Esophagus squamous epithelium (tissue), 4 donors: Measurements from ENCODE around the gene ZNF33A.

ENCODE experiments used
- POLR2A ChIP-seq, 4 donors: fragments of 450-650 bp; IDR thresholded peaks; one replicate each; pipeline ENCODE4 v1.6.1; 2017; ENCODE audit warnings: antibody characterized with exemption in 4 of 4, mild to moderate bottlenecking in 4 of 4, moderate library complexity in 3 of 4
- TF ChIP-seq, protein P1 (sequence below), 6 experiments: fragments of 450-650 bp in 4 of 6; fragments of 200-600 bp in 2 of 6; sonication (generic) in 2 of 6; IDR thresholded peaks; one replicate each; pipeline ENCODE4 v1.5.1; 2016 to 2019; ENCODE audit warnings: antibody characterized with exemption in 6 of 6, mild to moderate bottlenecking in 4 of 6, moderate library complexity in 4 of 6

DNA sequence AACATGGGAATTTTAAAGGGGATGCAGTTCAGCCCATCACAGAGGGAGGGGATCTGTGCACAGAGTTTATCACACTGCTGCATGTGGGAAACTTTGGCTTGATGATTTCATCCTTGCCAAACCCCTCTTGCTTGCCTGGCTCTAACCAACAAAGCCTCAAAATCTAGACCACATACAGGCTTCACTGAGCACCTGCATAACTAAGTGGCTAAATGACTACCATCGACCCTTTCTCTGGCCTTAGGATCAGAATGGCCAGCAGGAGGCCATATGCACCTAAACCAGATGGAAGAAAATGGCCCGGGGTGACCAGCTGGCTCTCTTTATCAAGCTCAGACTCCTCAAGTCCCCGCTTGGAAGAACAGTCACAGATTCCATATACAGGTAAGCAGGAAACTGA, 18.4 kb upstream of the ZNF33A start:
- TF ChIP-seq, protein P1, sequence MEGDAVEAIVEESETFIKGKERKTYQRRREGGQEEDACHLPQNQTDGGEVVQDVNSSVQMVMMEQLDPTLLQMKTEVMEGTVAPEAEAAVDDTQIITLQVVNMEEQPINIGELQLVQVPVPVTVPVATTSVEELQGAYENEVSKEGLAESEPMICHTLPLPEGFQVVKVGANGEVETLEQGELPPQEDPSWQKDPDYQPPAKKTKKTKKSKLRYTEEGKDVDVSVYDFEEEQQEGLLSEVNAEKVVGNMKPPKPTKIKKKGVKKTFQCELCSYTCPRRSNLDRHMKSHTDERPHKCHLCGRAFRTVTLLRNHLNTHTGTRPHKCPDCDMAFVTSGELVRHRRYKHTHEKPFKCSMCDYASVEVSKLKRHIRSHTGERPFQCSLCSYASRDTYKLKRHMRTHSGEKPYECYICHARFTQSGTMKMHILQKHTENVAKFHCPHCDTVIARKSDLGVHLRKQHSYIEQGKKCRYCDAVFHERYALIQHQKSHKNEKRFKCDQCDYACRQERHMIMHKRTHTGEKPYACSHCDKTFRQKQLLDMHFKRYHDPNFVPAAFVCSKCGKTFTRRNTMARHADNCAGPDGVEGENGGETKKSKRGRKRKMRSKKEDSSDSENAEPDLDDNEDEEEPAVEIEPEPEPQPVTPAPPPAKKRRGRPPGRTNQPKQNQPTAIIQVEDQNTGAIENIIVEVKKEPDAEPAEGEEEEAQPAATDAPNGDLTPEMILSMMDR (IDR thresholded peaks at IDR 0.05), result no peak
- TF ChIP-seq POLR2A (IDR thresholded peaks at IDR 0.05), result no peak
